B cell (primary cell): ENCODE results near the gene U2AF2. TPM values are rescaled to one million over a fixed set of nuclear protein-coding genes. Genes with fewer than 3 reads are reported as not detected.

Source experiments
- ATAC-seq: fragments of 200-7000 bp; cut with Tn5 transposase; one replicate; pipeline ENCODE4 v1.10.0; 2021; ENCODE audit warnings: low read depth, mild to moderate bottlenecking, moderate number of reproducible peaks, moderate library complexity
- CTCF ChIA-PET: fragments of 350-600 bp; sonication (Branson Sonifier 250); formaldehyde crosslinking; loops from one replicate; lab custom pipeline; 2021; ENCODE audit warnings: antibody characterized with exemption, inconsistent platforms; lab: Charles Lee
- POLR2A ChIA-PET: fragments of 350-600 bp; sonication (Branson Sonifier 250); formaldehyde crosslinking; loops from one replicate; lab custom pipeline; 2021; ENCODE audit warnings: antibody characterized with exemption; lab: Charles Lee
- DNase-seq: peaks from one replicate; pipeline ENCODE4 v3.0.0; 2013
- H2AFZ ChIP-seq: 2 replicates; pipeline ENCODE4 v1.6.1; 2012; ENCODE audit warnings: mild to moderate bottlenecking, low read depth, low read length; ENCODE audit not compliant: insufficient read depth, poor library complexity, severe bottlenecking
- H3K27ac ChIP-seq, 2 donors: 1 replicate in 1 of 2; 2 replicates in 1 of 2; pipeline ENCODE4 v1.5.1; 2012 to 2013; ENCODE audit warnings: low read length in 2 of 2, mild to moderate bottlenecking in 2 of 2, moderate library complexity in 1 of 2
- H3K27me3 ChIP-seq, 4 experiments: fragments of 200-600 bp in 1 of 4; sonication (generic) in 1 of 4; replicated peaks in 1 of 4; 1 replicate in 2 of 4; 2 replicates in 2 of 4; pipeline versions ENCODE4 v1.6.1 to v1.7.0; 2013 to 2016; ENCODE audit warnings: low read length in 3 of 4, mild to moderate bottlenecking in 2 of 4, mixed read lengths in 1 of 4, moderate library complexity in 1 of 4; ENCODE audit not compliant: insufficient read depth in 4 of 4, control insufficient read depth in 3 of 4; ENCODE audit errors: control extremely low read depth in 1 of 4
- H3K36me3 ChIP-seq, 2 experiments: replicated peaks in 1 of 2; 1 replicate in 1 of 2; 2 replicates in 1 of 2; pipeline versions ENCODE4 v1.6.1 to v1.7.1; 2013; ENCODE audit warnings: low read length in 1 of 2; ENCODE audit not compliant: insufficient read depth in 2 of 2, control insufficient read depth in 1 of 2; ENCODE audit errors: control extremely low read depth in 1 of 2, extremely low read depth in 1 of 2
- H3K4me1 ChIP-seq, 2 donors: fragments of 200-600 bp in 1 of 2; sonication (generic) in 1 of 2; 1 replicate in 1 of 2; 2 replicates in 1 of 2; pipeline versions ENCODE4 v1.5.1 to v1.6.1; 2013 to 2017; ENCODE audit warnings: low read length in 2 of 2; ENCODE audit not compliant: control insufficient read depth in 2 of 2, insufficient read depth in 2 of 2
- H3K4me2 ChIP-seq: replicated peaks from 2 replicates; pipeline ENCODE3; 2012; ENCODE audit warnings: mild to moderate bottlenecking, low read depth, low read length; ENCODE audit not compliant: poor library complexity, severe bottlenecking
- H3K4me3 ChIP-seq, 5 experiments: fragments of 200-600 bp in 1 of 5; sonication (generic) in 1 of 5; 1 replicate in 3 of 5; 2 replicates in 2 of 5; pipeline versions ENCODE4 v1.5.1 to v1.7.0; 2011 to 2016; ENCODE audit warnings: low read length in 4 of 5, mild to moderate bottlenecking in 4 of 5, low read depth in 2 of 5, control low read depth in 1 of 5, moderate library complexity in 1 of 5; ENCODE audit not compliant: insufficient read depth in 1 of 5; ENCODE audit errors: control extremely low read depth in 1 of 5, extremely low read depth in 1 of 5
- H3K79me2 ChIP-seq: fragments of 200-600 bp; sonication (generic); one replicate; pipeline ENCODE4 v1.6.0; 2016; ENCODE audit warnings: low read length; ENCODE audit not compliant: control insufficient read depth, insufficient read depth
- H3K9ac ChIP-seq: fragments of 200-600 bp; sonication (generic); 2 replicates; pipeline ENCODE4 v1.6.1; 2017; ENCODE audit warnings: mild to moderate bottlenecking, low read length, moderate library complexity
- H3K9me3 ChIP-seq, 3 donors: one replicate each; pipeline versions ENCODE4 v1.6.1 to v1.7.1; 2013; ENCODE audit warnings: low read length in 2 of 3; ENCODE audit not compliant: control insufficient read depth in 2 of 3, insufficient read depth in 1 of 3; ENCODE audit errors: control extremely low read depth in 1 of 3
- H4K20me1 ChIP-seq: 2 replicates; pipeline ENCODE4 v1.6.0; 2012; ENCODE audit warnings: mild to moderate bottlenecking, low read length; ENCODE audit not compliant: insufficient read depth, control insufficient read depth, poor library complexity, severe bottlenecking
- H3K27ac Mint-ChIP-seq: one replicate; pipeline ENCODE4 v1.8.0; 2021; ENCODE audit warnings: mixed read lengths
- H3K27me3 Mint-ChIP-seq: one replicate; pipeline ENCODE4 v1.8.0; 2021; ENCODE audit warnings: mixed read lengths
- H3K4me1 Mint-ChIP-seq: one replicate; pipeline ENCODE4 v1.8.0; 2021; ENCODE audit warnings: mixed read lengths
- H3K4me3 Mint-ChIP-seq: one replicate; pipeline ENCODE4 v1.8.0; 2021; ENCODE audit warnings: mixed read lengths
- H3K9me3 Mint-ChIP-seq: one replicate; pipeline ENCODE4 v1.8.0; 2022; ENCODE audit warnings: mixed read lengths; ENCODE audit not compliant: insufficient read depth
- EZH2 ChIP-seq: IDR thresholded peaks from 2 replicates; pipeline ENCODE4 v1.6.1; 2012; ENCODE audit warnings: borderline replicate concordance, low read depth, mild to moderate bottlenecking, moderate library complexity, low read length; ENCODE audit not compliant: insufficient read depth, poor library complexity, severe bottlenecking
- WGBS: methylation state at CpG from one replicate; pipeline ENCODE4 v1.1.5; 2013; ENCODE audit warnings: missing lambda C conversion rate; ENCODE audit not compliant: insufficient coverage; 5-methylcytosine and 5-hydroxymethylcytosine counted together
- intact Hi-C: fragments of 100-400 bp; cut with micrococcal nuclease; formaldehyde crosslinking; loops from one replicate; pipeline ENCODE4 v1.10.0; 2022
- polyA plus RNA-seq: library from polyadenylated mRNA; depleted of rRNA; stranded (reverse); fragments of >200 nt; gene quantifications from 2 replicates; pipeline ENCODE4 v1.2.3, GENCODE V29; 2012
- total RNA-seq, 2 donors: library from RNA; stranded (reverse); fragments of 120-200 nt in 1 of 2; gene quantifications; 1 replicate in 1 of 2; 2 replicates in 1 of 2; pipeline versions ENCODE4 v1.2.3 to v1.2.4, GENCODE V29; 2013 to 2022
- TF ChIP-seq, protein P1 (sequence below): fragments of 200-600 bp; IDR thresholded peaks from one replicate; pipeline ENCODE4 v1.8.0; 2022; ENCODE audit warnings: antibody characterized with exemption, mild to moderate bottlenecking

The U2AF2 gene
- total and polyA plus RNA-seq, 2 donors (not counting 1 experiment from before 2014, with no cell fraction given): 275 to 300 TPM

DNA sequence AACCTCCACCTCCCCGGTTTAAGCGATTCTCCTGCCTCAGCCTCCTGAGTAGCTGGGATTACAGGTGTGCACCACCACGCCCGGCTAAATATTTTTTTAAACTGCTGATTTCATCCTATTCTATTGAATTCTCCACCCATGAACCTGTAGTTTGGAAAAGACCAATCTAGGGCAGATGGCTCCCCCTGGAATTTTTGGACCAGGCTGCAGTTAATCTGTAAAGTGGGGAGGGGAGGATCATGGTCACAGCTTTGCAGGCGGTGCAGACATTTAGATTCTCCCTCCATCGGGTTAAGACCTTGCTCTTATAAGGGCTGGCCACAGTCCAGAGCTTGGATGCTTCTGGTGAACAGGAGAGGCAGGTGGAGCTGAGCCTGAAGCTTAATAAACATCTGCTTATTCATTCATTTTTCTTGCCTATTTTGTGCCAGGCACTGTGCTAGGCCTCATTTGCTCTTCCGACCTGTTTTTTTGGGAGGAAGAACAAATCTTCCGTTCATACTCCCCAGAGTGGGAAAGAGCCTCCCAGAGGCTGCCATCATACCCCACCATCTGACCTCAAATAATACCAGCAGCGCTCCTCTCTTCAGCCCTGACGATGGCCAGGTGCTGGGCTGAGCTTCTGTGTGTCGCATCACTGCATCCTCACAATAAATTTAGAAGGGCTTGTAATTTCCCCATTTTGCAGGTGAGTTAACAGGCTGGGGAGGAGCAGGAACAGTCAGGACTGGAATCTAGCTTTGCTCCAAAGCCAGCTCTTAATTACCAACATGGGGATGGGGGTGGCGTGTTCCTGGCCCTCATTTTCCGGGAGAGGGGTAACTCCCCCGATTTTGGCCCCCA lies 7.7 kb upstream of the U2AF2 start:
- DNase-seq (peak; percentile 84), ATAC-seq (peak; percentile 33)
- H3K4me1 Mint-ChIP-seq: peaks cover 61% of the 10 kb centered on the region
- peaks cover 21% of the 10 kb centered on the region for H4K20me1 ChIP-seq
- H3K36me3 ChIP-seq: peaks cover 0 to 34% of the 10 kb centered on the region in 2 experiments
- CTCF ChIA-PET: interaction anchor here (0.7 to 7.2 kb wide), 11 partner anchors 12 to 263 kb away, joined by 3 to 131 read pairs (median 4); partner anchors contain the start of genes TMEM238 and ZNF865
- 48% methylated on average over 5 of the region's 14 CpGs for WGBS
- intact Hi-C loops: no loop called here
- H3K4me1 ChIP-seq: peaks cover 41 to 58% of the 10 kb centered on the region in 2 donors
- H3K4me3 ChIP-seq: peak overlapping the region; percentile 79 to 96 (median 90)
- no peaks in the 10 kb centered on the region for H3K27me3 ChIP-seq
- peak overlapping the region; percentile 92 for H3K27ac Mint-ChIP-seq
- H3K4me3 Mint-ChIP-seq: peak overlapping the region; percentile 97
- peak overlapping the region; percentile 85 for H3K9ac ChIP-seq
- peak overlapping the region; percentile 86 for H3K4me2 ChIP-seq
- peak overlapping the region; percentile 79 to 90 for H3K27ac ChIP-seq
- POLR2A ChIA-PET: interaction anchor here (0.5 to 2.2 kb wide), 9 partner anchors 8 to 1199 kb away, joined by 3 to 55 read pairs (median 6); partner anchors contain the start of genes FIZ1, ZNF784 and ZNF865
- H3K27me3 Mint-ChIP-seq: no peaks in the 10 kb centered on the region
- no peaks in the 10 kb centered on the region for H3K9me3 Mint-ChIP-seq
- H3K79me2 ChIP-seq: peaks cover 47% of the 10 kb centered on the region
- H2AFZ ChIP-seq: peak overlapping the region; percentile 84
- H3K9me3 ChIP-seq: no peaks in the 10 kb centered on the region
- TF ChIP-seq EZH2: no peak
- TF ChIP-seq, protein P1, sequence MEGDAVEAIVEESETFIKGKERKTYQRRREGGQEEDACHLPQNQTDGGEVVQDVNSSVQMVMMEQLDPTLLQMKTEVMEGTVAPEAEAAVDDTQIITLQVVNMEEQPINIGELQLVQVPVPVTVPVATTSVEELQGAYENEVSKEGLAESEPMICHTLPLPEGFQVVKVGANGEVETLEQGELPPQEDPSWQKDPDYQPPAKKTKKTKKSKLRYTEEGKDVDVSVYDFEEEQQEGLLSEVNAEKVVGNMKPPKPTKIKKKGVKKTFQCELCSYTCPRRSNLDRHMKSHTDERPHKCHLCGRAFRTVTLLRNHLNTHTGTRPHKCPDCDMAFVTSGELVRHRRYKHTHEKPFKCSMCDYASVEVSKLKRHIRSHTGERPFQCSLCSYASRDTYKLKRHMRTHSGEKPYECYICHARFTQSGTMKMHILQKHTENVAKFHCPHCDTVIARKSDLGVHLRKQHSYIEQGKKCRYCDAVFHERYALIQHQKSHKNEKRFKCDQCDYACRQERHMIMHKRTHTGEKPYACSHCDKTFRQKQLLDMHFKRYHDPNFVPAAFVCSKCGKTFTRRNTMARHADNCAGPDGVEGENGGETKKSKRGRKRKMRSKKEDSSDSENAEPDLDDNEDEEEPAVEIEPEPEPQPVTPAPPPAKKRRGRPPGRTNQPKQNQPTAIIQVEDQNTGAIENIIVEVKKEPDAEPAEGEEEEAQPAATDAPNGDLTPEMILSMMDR: no peak
